Suprapubic skin (tissue), 4 donors: ENCODE data around the gene CDY2B. TPM values are rescaled to one million over a fixed set of nuclear protein-coding genes. Genes with fewer than 3 reads are reported as not detected.

Experiments used
- total RNA-seq, 4 donors: library from RNA; depleted of rRNA; stranded (reverse); fragments of >200 nt; gene quantifications; one replicate each; pipeline ENCODE4 v1.1.0, GENCODE V29; 2016

Gene CDY2B
- total RNA-seq, 4 donors from 2014 or later, result not detected

Other genes with a start within 250 kb of the CDY2B start
- not detected for gene CDY2A, start 145.6 kb upstream of the CDY2B start, total RNA-seq